Measurements from ENCODE around the gene PGR.

Gene PGR

DNA sequence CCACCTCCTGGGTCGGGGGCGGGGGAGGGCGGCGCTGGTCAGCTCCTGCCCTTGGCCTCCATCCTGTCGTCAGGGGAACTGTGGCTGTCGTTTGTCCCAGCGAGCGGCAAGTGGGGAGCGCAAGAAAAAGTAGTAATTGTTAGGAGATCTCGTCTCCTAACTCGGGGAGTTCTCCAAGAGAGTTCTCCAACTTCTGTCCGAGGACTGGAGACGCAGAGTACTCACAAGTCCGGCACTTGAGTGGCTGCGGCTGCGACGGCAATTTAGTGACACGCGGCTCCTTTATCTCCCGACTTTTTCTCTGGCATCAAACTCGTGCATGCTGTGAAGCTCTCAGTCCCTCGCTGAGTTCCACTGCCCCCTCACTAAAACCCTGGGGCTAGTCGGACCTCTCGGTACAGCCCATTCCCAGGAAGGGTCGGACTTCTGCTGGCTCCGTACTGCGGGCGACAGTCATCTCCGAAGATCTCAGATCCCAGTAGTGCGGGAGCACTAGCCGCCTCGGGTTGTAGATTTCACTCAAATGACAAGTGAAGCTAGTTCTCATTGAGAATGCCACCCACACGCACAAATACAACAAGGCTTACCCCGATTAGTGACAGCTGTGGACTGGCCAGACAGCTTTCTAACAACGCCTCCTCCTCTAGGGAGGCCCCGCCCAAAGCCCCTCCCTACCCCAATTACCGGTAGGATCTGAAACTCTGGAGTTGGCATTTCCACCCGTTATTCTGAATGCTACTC lies at the start of gene PGR:
Gene PGR, minus strand, starts transcription at position 611 of the 741 bp plus-strand sequence. CDS start 743 bp downstream, outside the sequence.
- DNase-seq = no peak

DNA sequence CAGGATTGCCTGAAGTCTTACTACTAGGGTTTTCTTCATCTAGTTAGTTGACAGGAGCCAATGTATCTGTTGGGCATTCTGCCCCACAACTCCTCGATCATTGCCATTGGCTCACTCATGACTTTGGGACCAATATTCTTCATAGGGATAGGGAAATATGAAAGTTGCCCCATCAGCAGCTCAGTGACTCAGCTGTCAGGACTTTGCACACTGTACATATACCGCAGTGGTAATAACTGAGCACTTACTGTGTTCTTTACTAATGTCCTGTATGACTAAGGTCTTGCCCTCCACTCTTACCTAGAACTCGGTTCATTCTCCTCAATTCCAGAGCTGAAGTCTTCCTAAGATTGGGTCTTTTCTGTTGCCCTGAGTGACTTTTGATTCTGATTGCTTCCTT lies 46.8 kb upstream of the PGR start:
- no peak for DNase-seq

DNA sequence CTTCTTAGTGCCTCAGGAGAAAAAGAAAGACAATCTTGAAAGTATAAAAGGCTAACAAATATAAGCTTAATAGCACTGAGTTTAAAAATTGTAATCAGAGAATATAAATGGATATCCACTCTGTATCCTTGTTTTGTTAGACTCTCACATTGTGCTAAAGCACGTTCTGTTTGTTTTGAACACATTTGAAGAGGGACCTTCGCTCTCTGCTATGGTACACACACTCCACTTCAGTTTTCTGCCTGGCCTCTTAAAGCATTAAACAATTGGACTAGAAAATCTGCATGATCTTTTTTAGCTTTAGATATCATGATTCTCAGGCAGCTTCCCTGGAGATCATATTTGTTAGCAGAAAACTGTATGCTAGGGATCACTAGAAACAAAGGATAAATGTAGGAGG lies 40.3 kb upstream of the PGR start:
- DNase-seq = no peak

DNA sequence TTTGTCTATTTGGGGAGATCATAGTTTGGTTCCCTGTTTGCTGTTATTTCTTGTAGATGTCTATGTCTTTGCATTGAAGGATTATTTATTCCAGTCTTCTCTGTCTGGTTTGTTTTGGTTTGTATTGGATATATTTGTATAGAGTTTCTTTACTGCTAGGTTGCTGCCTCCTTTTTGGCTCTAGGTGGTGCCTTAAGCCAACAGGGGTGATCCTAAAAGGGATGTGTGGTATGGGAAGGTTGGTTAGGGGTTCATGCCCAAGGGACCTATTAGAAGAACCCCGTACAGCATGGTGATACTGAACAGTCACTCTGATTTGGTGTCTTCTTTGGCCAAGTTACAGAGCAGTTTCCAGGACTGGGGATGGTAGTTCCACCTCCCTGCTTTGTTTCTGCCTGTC lies 36.4 kb upstream of the PGR start:
- DNase-seq = no peak

DNA sequence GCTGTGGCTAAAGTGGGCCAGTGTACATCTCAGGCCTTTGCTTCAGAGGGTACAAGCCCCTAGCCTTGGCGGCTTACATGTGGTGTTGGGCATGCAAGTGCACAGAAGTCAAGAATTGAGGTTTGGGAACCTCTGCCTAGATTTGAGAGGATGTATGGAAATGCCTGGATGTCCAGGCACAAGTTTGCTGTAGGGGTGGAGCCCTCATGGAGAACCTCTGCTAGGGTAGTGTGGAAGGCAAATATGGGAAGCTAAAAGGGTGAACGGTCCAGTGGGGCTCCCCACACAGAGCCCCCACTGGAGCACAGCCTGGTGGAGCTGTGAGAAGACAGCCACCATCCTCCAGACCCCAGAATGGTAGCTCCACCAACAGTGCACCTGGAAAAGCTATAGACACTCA lies 28.5 kb upstream of the PGR start:
- DNase-seq = no peak

DNA sequence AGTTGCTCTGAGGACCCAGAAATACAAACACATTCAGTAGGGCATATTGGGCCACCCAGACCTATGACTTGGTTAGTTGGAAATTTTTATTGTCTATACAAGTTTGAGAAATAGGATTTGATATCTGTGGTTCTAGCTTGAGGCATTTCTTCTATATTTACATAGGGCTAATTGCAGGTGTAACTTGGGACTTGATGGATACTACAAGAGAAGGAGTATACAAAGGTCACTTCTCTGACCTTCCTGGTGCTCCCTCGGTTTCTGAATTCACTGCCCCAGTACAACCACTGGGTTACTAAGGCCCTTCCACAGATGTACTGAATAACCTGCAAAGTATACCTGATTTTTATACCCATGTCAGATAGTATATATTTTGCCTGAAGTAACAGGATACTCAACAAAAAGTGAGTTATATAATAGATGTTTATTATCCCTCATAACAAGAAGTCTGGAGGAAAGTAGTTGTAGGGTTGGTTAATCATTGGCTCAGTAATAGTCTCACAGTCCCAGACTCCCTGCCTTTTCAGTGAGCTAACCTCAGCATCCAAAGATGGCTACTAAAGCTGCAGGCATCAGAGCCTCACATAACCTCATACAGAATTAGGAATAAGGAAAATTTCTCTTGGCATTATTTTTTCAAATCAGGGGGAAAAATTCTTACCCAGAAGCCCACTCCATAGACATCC lies 8.8 kb upstream of the PGR start:
- DNase-seq = no peak

DNA sequence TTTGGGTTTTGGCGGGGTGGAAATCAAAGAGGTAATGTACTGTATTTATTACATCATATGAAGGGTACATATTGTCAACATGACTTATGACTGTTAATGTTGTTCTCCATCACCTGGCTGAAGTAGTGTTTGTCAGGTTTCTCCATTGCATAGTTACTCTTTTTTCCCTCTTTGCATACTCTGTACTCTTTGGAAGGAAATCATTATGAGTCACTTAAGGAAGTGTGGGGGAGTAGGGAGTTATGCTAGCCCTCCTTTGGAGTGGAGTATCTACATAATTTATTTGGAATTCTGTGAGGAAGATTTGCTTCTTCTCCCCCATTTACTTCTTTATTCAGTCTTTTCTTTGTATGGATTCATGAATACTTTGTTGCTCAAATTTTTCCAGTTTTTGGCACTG lies 3.6 kb upstream of the PGR start:
- no peak for DNase-seq

DNA sequence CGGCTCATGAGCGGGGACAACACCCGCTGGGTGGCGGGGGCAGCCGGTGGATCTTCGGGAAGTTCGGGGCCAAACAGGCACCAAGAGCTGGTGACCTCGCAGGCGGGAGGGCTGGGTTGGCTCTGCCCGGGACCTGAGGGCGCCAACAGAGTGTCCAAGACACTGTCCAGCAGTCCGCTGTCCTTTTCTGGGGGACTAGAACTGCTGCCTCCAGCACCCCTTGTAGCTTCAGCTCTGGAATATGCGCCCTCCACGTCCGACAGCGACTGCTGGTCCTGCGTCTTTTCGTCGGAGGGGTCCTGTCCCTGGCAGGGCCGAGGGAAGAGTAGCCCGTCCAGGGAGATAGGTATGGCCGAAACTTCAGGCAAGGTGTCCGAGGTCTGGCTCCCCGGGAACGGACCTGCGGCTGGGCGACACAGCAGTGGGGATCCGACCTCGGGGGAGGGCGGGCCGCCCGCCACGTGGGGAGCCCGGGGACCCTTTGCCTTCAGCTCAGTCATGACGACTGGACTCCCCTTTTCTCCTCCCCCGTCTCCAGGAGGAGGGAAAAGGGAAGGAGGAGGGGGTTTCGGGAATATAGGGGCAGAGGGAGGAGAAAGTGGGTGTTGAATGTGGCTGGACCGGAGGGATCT lies 926 bp downstream of the PGR start:
- no peak for DNase-seq

DNA sequence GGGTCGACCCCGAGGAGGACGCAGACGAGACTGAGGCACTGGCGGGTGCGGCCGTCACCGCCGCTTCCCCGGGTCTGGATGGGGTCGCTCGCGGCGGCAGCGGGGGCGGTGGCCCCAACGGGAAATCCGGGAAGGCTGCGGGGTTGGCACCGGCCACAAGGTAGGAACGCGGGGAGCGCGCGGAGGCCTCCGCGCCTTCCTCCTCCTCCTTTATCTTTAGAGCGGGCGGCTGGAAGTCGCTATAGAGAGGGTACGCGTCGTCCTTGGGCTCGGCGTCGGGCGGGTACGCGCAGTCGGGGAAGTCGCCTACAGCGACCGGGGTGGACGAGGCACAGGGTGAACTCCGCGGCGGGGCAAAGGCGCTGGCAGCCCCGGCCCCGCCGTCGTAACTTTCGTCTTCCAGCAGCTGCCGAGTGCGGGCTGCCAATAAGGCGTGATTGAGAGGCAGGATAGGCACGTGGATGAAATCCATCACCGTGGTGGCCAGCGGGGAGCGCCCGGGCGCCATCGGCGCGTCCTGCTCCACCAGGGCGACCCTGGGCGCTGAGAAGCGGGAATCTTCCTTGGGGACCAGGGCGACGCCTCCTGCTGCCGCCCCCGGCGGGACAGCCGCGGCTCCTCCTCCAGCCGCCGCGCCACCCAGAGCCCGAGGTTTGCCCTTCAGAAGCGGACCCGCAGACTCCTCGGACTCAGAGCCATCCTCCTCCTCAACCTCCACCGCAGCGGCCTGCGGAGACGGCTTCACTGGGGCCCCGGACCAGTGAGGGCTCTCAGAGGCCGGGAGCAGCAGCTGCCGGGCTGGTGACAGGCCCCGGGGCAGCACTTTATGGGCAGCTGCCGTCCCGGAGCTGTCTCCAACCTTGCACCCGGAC lies 1.7 kb downstream of the PGR start:
- no peak for DNase-seq

DNA sequence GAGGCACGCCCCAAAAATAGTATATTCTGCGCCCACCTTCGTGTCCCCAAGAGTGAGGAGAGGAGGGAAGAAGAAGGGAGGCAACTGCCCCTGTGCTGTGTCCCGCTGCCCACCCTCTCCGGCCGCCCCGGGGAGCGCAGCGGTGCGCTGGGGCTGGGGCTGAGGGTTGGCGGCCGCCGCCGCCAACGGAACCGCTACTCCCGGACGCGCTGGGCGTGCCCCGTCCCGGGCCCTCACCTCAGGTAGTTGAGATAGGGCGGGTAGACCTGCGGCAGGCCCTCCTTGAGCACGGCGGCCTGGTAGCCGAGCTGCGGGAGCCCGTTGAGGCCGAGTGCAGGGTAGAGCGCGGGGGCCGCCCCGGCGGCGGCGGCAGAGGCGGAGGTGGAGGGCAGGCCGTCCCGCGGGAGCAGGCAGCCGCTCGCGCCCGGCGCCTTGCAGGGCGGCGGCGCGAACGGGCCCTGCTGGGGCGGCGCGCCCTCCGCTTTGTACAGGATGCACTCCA lies 2.4 kb downstream of the PGR start:
- DNase-seq = no peak

DNA sequence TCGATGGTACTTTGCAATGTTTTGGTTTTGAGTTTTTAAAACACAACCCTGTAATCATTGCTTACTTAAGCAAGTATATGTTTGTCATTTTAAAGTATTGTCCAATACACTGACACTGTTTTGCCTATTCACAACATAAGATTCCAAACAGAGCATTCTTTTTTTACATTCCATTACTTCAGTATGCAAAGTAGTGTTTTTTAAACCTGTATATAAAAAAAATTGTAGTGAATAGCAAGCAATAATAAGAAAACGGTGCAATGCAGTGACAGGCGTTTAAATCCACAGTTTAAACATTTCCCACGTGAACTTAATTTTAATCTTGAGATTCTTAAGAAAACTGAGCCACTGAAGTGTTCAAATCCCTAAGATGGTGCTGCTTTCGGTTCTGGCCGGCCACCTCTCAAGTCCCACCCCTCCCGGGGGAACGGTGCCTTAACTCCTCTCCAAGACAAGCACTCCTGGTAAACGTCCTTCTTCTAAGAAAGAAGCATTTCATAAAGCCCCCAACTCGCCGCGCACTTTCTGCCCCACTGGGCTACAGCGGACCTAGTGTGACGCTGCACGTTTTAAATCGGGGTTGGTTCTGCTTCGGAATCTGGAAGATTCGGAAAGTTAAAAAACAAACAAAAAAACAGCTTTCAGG lies 2.9 kb downstream of the PGR start:
- no peak for DNase-seq

DNA sequence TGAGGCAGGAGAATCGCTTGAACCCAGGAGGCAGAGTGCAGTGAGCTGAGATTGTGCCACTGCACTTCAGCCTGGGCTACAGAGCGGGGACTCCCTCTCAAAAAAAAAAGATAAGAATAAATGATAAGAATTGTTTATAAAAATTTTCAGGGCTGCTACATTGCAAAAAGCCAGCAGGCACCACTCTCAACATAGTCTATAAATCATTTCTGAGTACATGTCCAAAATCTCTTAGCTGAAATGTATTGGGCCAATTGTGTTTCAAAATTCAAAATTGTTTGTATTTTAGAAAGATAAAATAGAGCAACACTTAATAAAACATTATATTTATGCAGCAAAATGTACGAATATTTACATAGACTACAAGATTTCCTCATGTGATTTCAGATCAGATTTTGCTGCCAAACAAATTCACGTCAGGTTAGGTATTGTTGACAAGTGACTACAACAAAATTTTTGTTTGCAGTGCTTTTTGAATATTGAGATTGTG lies 13.9 kb downstream of the PGR start:
- no peak for DNase-seq

DNA sequence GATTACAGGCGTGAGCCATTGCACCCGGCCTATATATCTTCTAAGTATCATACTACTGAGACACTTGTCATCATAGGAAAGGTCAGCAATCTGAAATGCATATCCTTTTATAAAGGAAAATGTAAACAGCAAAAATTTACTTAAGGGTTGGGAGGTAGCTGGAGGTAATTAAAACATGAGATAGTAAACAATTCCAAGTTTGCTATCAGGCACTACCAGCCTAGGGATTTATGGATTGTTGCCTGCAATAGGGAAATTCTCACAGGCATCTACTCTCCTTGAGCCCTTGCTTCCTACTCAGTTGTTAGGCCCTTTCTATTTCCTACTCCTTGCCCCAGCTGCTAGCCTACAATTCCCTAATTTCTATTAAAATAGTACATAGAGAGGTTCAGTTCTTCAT lies 16.1 kb downstream of the PGR start:
- no peak for DNase-seq

DNA sequence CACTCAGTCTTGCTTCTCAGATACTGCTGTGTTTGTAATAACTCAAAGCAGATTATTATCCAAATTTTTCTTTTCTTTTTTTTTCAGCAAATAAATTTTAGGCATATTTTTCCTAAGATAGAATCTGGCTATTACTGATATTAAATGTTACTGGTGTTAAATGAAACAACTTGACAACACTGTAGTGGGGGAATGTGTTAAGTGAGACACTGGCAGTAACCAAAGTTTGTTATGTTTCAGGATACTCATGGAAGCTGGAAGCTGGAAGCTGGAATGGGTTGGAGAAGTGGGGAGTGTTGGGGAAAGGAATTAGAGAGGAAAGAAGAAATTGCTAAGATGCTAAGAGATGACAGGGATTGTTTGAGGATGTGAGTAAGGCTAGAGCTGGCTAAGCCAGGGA lies 24.9 kb downstream of the PGR start:
- DNase-seq = no peak

DNA sequence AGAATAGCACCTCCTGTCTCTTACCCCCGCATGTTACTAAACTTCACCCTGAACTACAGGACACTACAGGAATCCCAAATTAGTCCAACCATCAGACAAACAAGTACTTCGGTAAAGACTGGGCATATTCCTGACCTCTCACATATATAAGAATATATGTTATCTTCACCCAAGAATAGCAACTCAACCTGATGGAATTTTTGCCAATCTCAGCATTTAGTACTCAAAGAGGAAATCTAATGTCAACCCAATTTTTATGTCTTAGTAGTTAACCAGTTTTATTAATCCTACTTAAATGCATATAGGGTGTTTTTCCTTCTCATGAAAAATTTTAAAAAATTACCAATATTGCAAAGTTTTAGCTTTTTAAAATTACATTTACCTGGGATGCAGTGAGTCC lies 26.2 kb downstream of the PGR start:
- DNase-seq = no peak

DNA sequence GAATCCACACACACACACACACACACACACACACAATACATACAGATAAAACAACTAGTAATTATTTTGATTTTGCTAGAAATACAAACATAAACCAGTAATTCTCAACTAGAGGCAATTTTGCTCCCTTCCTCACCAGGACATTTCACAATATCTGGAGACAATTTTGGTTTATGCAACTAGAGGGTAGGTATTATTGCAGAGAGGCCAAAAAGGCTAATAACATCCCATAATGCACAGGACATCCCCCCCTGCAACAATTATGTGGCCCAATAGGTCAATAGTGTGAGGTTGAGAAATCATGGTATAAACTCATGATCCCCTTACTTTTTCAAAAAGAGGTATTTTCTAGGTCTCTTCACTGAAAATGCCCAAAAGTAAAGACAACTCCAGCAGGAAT lies 29.0 kb downstream of the PGR start:
- no peak for DNase-seq

DNA sequence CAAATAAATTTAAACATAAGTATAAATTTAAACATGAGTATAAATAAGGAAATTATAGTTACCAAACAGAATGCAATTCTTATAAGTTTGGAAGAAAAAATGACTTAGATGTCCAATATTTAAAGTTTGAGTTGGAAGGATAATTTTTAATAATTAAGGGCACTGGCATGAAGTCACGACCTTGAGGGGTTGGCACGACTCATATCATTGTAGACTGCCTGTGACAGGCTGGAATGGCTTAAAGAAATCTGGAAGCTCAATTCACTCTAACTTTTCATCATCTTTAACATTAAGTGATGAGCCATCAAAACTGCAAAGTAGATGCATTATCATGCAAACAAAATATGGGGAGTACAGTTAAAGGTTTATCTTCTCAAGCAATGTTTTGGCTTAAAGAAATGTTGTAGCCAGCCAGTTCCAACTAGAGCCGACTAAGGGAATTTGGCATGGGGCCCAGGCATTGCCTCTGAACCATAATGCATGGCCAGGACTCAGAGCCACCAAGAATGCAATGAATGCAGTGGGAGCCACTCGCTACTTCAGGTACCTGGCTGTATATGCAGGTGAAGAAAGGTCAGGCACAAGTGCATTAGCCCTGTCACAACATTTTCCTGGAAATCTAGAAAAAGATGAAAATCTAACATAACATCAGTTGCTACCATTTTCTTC lies 33.4 kb downstream of the PGR start:
- no peak for DNase-seq

DNA sequence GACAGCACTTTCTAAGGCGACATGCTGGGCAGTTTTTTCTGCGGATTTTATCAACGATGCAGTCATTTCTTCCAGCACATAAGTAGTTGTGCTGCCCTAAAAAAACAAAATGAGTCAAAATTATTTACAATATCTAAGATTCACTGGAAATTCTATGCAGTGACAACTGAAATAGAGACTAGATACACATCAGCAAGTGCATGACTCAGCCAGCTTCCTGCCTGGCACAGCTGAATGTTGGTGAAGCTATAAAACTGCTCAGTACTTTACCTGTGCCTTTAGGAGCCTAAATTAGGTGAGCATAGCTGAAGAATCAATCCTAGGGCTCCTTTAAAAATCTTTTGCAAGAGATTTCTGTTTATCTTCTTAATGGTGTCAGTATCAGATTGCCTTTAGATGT lies 37.8 kb downstream of the PGR start:
- DNase-seq = no peak

DNA sequence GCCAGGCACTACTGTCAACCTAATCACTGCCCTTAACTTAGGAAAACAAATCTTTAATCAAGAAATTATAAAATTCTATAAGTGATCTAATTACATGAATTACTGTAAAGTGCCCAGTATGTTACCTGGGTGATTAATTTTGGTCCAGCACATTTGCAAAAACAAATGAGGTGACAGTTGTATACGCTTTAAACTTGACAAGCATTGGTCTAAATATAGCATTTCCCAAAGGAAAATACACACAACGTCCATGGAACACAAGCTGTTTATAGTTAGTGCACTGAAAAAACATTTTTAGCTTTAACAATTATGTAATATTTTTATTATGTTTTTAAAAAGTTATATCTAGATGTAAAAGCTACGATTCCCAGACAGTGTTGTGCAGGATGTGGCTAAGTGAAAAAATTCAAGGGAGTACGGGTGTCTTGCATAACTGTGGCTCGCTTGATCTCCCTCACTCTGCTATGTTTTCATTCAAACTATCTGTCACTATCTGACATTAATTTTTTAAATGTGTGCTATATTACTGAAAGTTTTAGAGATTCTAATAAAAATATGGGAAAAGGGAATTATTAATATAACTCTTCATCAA lies 38.8 kb downstream of the PGR start:
- no peak for DNase-seq

DNA sequence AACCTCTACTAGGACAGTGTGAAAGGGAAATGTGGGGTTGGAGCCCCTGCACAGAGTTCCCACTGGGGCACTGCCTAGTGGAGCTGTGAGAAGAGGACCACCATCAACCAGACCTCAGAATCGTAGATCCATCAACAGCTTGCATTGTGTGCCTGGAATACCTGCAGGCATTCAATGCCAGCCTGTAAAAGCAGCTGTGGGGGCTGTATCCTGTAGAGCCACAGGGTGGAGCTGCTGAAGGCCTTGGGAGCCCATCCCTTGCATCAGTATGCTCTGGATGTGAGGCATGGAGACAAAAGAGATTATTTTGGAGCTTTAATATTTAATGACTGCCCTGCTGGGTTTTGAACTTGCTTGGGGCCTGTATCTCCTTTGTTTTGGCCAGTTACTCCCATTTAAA lies 46.3 kb downstream of the PGR start:
- no peak for DNase-seq

DNA sequence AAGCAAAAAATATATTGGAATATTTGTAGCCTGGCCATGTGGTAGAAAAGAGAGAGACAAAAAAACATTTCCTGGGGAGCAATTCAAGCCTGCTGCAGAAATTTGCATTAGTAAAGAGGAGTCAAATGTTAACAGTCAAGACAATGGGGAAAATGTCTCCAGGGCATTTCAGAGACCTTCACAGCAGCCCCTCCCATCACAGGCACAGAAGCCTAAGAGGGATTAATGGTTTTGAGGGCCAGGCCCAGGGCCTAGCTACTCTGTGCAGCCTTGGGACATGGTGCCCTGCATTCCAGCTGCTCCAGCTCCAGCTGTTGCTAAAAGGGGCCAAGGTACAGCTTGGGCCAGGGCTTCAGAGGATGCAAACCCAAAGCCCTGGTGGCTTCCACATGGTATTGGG lies 46.8 kb downstream of the PGR start:
- no peak for DNase-seq
